IPS-NIHi7 (cell line): ENCODE data around the gene PCDHB6.
A peak's percentile ranks its signal among the peaks of the same experiment; 100 is the strongest.
"Not testable (repeated sequence)": the region's sequence is repeated elsewhere in the genome, so short reads cannot be mapped to it uniquely, and the experiment has no call there.

ENCODE experiments used
- DNase-seq: peaks from one replicate; pipeline ENCODE4 v3.0.0; 2012; ENCODE audit warnings: mixed read lengths; ENCODE audit errors: extremely low spot score

PCDHB6 gene

GRCh38 chr5:141157901-141158300 lies 8.0 kb downstream of the PCDHB6 start:
- DNase-seq: not testable (repeated sequence)

- DNase-seq: peak; percentile 48
These were observed 22.7 kb downstream of the PCDHB6 start, which contains the start of gene PCDHB7 for GRCh38 chr5:141172381-141173204. PCDHB7 (plus strand) TSS chr5:141172644; CDS start chr5:141172836, 192 bp downstream.

- DNase-seq: not testable (repeated sequence)
These were observed 24.6 kb downstream of the PCDHB6 start for GRCh38 chr5:141174291-141175104.

GRCh38 chr5:141175933-141176332 lies 26.1 kb downstream of the PCDHB6 start:
- DNase-seq: no peak

- DNase-seq: not testable (repeated sequence)
These were observed 27.8 kb downstream of the PCDHB6 start, which contains the start of gene PCDHB8 for GRCh38 chr5:141177577-141178191. PCDHB8 (plus strand) TSS chr5:141177790; CDS start chr5:141178035, 245 bp downstream.

- DNase-seq: not testable (repeated sequence)
These were observed 29.5 kb downstream of the PCDHB6 start for GRCh38 chr5:141179371-141179770.

- DNase-seq: not testable (repeated sequence)
These were observed 30.0 kb downstream of the PCDHB6 start for GRCh38 chr5:141179876-141180275.

- no peak for DNase-seq
These were observed 30.5 kb downstream of the PCDHB6 start for GRCh38 chr5:141180313-141180712.

GRCh38 chr5:141182248-141182647 lies 32.4 kb downstream of the PCDHB6 start, which contains the start of gene PCDHB16:
PCDHB16 (plus strand) TSS chr5:141182387; CDS start chr5:141182560, 173 bp downstream.
- peak; percentile 62 for DNase-seq

- not testable (repeated sequence) for DNase-seq
These were observed 34.4 kb downstream of the PCDHB6 start for GRCh38 chr5:141184117-141184855.

GRCh38 chr5:141186897-141187512 lies 37.1 kb downstream of the PCDHB6 start, which contains the start of gene PCDHB9:
PCDHB9 (plus strand) TSS chr5:141187161; CDS start chr5:141187319, 158 bp downstream.
- DNase-seq: peak; percentile 69

GRCh38 chr5:141188682-141189081 lies 38.8 kb downstream of the PCDHB6 start:
- DNase-seq: not testable (repeated sequence)

- DNase-seq: not testable (repeated sequence)
These were observed 39.3 kb downstream of the PCDHB6 start for GRCh38 chr5:141189131-141189530.

GRCh38 chr5:141192110-141192725 lies 42.4 kb downstream of the PCDHB6 start, which contains the start of gene PCDHB10:
PCDHB10 (plus strand) TSS chr5:141192353; CDS start chr5:141192553, 200 bp downstream.
- peak; percentile 67 for DNase-seq

GRCh38 chr5:141194332-141194731 lies 44.5 kb downstream of the PCDHB6 start:
- DNase-seq: not testable (repeated sequence)

GRCh38 chr5:141196363-141196762 lies 46.5 kb downstream of the PCDHB6 start:
- no peak for DNase-seq

- peak; percentile 24 for DNase-seq
These were observed 49.7 kb downstream of the PCDHB6 start, which contains the start of gene PCDHB11 for GRCh38 chr5:141199359-141200235. PCDHB11 (plus strand) TSS chr5:141199627; CDS start chr5:141199775, 148 bp downstream.

GRCh38 chr5:141201126-141201525 lies 51.3 kb downstream of the PCDHB6 start:
- DNase-seq: not testable (repeated sequence)

- not testable (repeated sequence) for DNase-seq
These were observed 51.8 kb downstream of the PCDHB6 start for GRCh38 chr5:141201646-141202045.
